Measurements from ENCODE around the gene MLEC. TPM values are rescaled to one million over a fixed set of nuclear protein-coding genes. Genes with fewer than 3 reads are reported as not detected.
A peak's percentile ranks its signal among the peaks of the same experiment; 100 is the strongest.

Gene MLEC
- total RNA-seq, 4 donors from 2014 or later, result 20.7 to 48.9 (median 34.3) TPM

GRCh38 chr12:120684523-120684932 lies 2.4 kb upstream of the MLEC start:
- Histone ChIP-seq H3K9me3 (no peaks in the 10 kb centered on the region), H3K4me3 (no peak overlapping the region), H3K27me3 (no peaks in the 10 kb centered on the region), H3K27ac (no peak overlapping the region), H3K4me1 (peaks cover 17 to 29% (median 18%) of the 10 kb centered on the region in 3 donors), H3K36me3 (no peaks in the 10 kb centered on the region)
- intact Hi-C loops (cut with DNase I), result no loop called here
- DNase-seq, result no peak
- WGBS, 2 donors, result 32 to 51% methylated on average over 5 to 8 of the region's 8 CpGs
- TF ChIP-seq CTCF (IDR thresholded peaks at IDR 0.05), result no peak

GRCh38 chr12:120685522-120685921 lies 1.4 kb upstream of the MLEC start:
- no peak overlapping the region for H3K4me3 ChIP-seq
- H3K27ac ChIP-seq, result peak overlapping the region in 2 of 4 donors; percentile 95 to 98
- 53 to 62% methylated on average over 3 of the region's 3 CpGs for WGBS, 2 donors
- TF ChIP-seq CTCF (IDR thresholded peaks at IDR 0.05), result no peak
- TF ChIP-seq POLR2A (IDR thresholded peaks at IDR 0.05), result no peak
- peaks cover 19 to 39% (median 22%) of the 10 kb centered on the region in 3 donors for H3K4me1 ChIP-seq
- no peaks in the 10 kb centered on the region for H3K27me3 ChIP-seq
- intact Hi-C loops (cut with DNase I), result no loop called here
- H3K9me3 ChIP-seq, result no peaks in the 10 kb centered on the region
- DNase-seq, result no peak
- no peaks in the 10 kb centered on the region for H3K36me3 ChIP-seq

GRCh38 chr12:120686151-120686689 lies 729 bp upstream of the MLEC start:
- Histone ChIP-seq H3K27ac (peak overlapping the region; percentile 86 to 98 (median 94)), H3K4me3 (peak overlapping the region; percentile 86 to 91 (median 88)), H3K9me3 (no peaks in the 10 kb centered on the region), H3K36me3 (no peaks in the 10 kb centered on the region), H3K27me3 (no peaks in the 10 kb centered on the region), H3K4me1 (peaks cover 19 to 46% (median 22%) of the 10 kb centered on the region in 3 donors)
- 0% methylated on average over 3 to 15 of the region's 46 CpGs for WGBS, 2 donors
- TF ChIP-seq POLR2A (IDR thresholded peaks at IDR 0.05), result peak in 1 of 4 donors; percentile 38
- no peak for TF ChIP-seq CTCF (IDR thresholded peaks at IDR 0.05)
- intact Hi-C loops (cut with DNase I), result no loop called here
- DNase-seq, result peak; percentile 93

- peaks cover 19 to 61% (median 22%) of the 10 kb centered on the region in 3 donors for H3K4me1 ChIP-seq
- H3K27ac ChIP-seq, result peak overlapping the region; percentile 86 to 98 (median 94)
- no peaks in the 10 kb centered on the region for H3K36me3 ChIP-seq
- intact Hi-C loops (cut with DNase I), result no loop called here
- H3K9me3 ChIP-seq, result no peaks in the 10 kb centered on the region
- TF ChIP-seq CTCF (IDR thresholded peaks at IDR 0.05), result no peak
- no peak for TF ChIP-seq POLR2A (IDR thresholded peaks at IDR 0.05)
- no peaks in the 10 kb centered on the region for H3K27me3 ChIP-seq
- peak overlapping the region; percentile 86 to 91 (median 88) for H3K4me3 ChIP-seq
- WGBS, 2 donors, result 1 to 2% methylated on average over 11 to 21 of the region's 31 CpGs
- no peak for DNase-seq
These were observed 785 bp downstream of the MLEC start for GRCh38 chr12:120687578-120688289.

GRCh38 chr12:120688527-120689071 lies 1.6 kb downstream of the MLEC start:
- no peaks in the 10 kb centered on the region for H3K9me3 ChIP-seq
- no peak for DNase-seq
- no peaks in the 10 kb centered on the region for H3K27me3 ChIP-seq
- peaks cover 19 to 65% (median 22%) of the 10 kb centered on the region in 3 donors for H3K4me1 ChIP-seq
- 13 to 14% methylated on average over 5 to 6 of the region's 6 CpGs for WGBS, 2 donors
- peak overlapping the region; percentile 20 to 98 (median 66) for H3K27ac ChIP-seq
- H3K4me3 ChIP-seq, result peak overlapping the region; percentile 86 to 91 (median 88)
- peak in 1 of 6 experiments; percentile 10 for TF ChIP-seq CTCF (IDR thresholded peaks at IDR 0.05)
- no peak for TF ChIP-seq POLR2A (IDR thresholded peaks at IDR 0.05)
- intact Hi-C loops (cut with DNase I), result no loop called here
- peaks cover 0 to 7% (median 0%) of the 10 kb centered on the region in 3 donors for H3K36me3 ChIP-seq
